ENCODE results near the gene NDUFV1.
A peak's percentile ranks its signal among the peaks of the same experiment; 100 is the strongest.
"Not testable (repeated sequence)": the region's sequence is repeated elsewhere in the genome, so short reads cannot be mapped to it uniquely, and the experiment has no call there.

Gene NDUFV1

DNA sequence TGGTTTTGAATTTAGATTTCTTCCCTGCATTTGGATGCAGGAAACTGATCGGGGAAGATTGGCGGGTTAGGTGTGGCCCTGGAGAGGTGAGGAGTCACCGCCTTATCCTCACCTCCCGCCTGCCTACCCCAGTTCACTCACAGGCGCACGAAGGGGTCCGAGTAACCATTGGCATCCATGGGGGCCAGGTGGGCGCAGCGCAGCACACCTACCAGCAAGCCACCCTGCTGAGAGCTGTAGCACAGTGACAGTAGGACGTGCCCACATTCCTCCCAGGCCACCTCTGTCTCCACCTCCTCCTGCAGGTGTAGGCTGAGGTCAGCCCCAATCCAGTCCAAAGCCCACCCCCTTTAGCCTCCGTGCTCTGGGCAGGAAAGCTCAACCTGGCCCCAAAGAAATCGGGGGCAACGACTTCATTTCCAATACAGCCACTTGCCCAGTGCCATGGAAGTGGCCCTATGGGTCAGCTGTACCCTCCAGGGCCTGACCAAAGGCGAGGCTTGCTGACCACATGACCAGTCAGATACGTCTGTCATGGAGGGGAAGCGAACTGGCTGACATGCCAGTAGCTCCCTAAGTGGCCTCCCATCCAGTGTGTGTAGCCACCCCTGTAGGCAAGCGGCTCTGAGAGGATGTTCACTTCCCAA is 6.7 kb downstream of the NDUFV1 start:
- Mint-ChIP-seq H3K9me3 (no peaks in the 10 kb centered on the region), H3K4me1 (peaks cover 44% of the 10 kb centered on the region), H3K27me3 (no peaks in the 10 kb centered on the region), H3K36me3 (peaks cover 48% of the 10 kb centered on the region), H3K4me3 (peak overlapping the region; percentile 76), H3K27ac (peak overlapping the region; percentile 100)
- ATAC-seq: no peak

DNA sequence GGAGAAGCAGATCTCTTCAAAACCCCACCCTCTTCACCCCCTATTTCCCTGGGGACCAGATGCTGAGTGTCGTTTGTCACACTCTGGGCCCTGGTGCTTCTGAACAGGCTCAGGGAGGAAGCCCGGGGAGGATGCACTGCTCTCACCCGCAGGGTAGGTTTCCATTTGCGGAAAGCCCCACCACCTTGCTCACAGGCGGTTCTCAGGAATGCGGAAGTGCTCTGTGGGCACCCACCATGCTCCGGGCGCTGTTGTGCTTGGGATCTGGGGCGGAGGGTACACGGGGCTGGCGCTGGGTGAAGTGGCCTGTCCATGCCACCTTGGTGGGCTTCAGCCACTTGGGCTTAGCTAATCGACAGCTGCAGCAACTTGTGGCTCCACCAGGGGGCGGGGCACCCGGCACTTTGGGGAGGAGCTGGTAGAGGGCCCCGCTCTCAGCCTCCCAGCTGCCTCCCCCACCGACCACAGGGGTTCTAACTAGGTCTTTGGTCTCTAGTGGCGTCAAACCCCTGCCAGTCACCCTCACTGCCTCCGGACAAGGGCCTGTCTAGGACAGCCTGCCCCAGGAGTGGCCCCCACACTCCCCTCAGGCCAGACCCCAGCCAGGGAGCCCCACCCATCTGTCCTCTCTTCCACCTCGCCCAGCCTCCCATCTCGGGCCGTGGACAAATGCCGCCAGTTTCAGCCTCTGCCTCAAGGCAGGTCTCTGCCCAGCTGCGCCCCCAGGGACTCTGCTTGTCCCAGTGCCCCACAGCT is 7.4 kb downstream of the NDUFV1 start:
- peak; percentile 98 for ATAC-seq
- H3K9me3 Mint-ChIP-seq: no peaks in the 10 kb centered on the region
- H3K4me3 Mint-ChIP-seq: peak overlapping the region; percentile 76
- no peaks in the 10 kb centered on the region for H3K27me3 Mint-ChIP-seq
- peaks cover 41% of the 10 kb centered on the region for H3K36me3 Mint-ChIP-seq
- H3K27ac Mint-ChIP-seq: peak overlapping the region; percentile 100
- H3K4me1 Mint-ChIP-seq: peaks cover 37% of the 10 kb centered on the region

DNA sequence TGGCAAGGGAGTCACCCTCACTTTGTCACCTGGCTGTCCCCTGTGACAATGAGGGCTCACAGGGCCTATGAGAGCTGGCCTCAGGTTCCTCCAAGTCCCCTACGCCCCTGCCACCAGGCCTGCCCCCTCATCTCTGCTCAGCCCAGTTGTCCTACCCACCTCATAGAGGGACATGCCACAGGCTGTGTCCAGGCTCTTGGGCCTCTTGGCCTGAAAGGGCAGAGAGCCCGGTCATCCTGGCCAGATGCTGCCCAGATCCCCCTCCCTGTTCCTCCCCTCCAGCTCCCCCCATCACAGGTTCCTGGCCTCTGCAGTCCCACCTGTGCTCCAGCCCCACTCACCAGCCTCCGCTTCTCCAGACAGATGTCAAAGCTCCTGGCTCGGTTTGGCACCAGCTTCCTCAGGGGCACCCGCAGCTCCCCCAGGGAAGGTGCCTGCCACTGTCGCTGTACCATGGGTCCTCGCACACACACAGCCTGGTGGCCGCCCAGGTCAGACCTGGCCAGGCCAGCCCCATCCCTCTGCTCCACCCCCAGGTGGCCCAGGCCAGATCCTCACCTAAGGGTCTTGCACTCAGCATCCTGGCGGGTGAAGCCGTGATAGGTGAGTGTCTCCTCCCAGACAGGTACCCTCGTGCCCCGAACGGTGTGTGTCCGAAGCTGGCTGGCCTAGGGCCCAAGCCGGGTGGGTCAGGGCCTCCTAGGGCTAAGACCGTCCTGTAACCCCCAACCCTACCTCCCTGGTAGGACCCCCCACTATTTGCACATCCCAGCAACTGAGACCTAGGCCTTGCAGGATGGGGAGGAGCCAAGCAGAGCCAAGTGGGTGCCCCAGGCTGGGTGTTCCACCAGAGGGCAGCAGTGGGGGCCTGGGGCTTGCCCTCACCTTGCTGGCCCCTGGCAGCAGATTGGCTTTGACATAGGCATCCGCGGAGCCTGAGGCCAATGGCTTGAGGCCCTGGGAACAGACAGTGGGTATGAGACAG is 8.3 kb downstream of the NDUFV1 start:
- H3K27ac Mint-ChIP-seq: peak overlapping the region; percentile 100
- H3K36me3 Mint-ChIP-seq: peaks cover 37% of the 10 kb centered on the region
- no peaks in the 10 kb centered on the region for H3K9me3 Mint-ChIP-seq
- no peak for ATAC-seq
- peak overlapping the region; percentile 76 for H3K4me3 Mint-ChIP-seq
- peaks cover 34% of the 10 kb centered on the region for H3K4me1 Mint-ChIP-seq
- H3K27me3 Mint-ChIP-seq: no peaks in the 10 kb centered on the region

- H3K4me3 Mint-ChIP-seq: peak overlapping the region; percentile 30
- peaks cover 29% of the 10 kb centered on the region for H3K36me3 Mint-ChIP-seq
- ATAC-seq: no peak
- no peaks in the 10 kb centered on the region for H3K9me3 Mint-ChIP-seq
- H3K27me3 Mint-ChIP-seq: no peaks in the 10 kb centered on the region
- H3K27ac Mint-ChIP-seq: no peak overlapping the region
- peaks cover 34% of the 10 kb centered on the region for H3K4me1 Mint-ChIP-seq
Measured at GRCh38 chr11:67615728-67616430, 9.1 kb downstream of the NDUFV1 start.

GRCh38 chr11:67616431-67617242 is 9.9 kb downstream of the NDUFV1 start:
- H3K9me3 Mint-ChIP-seq: no peaks in the 10 kb centered on the region
- no peaks in the 10 kb centered on the region for H3K27me3 Mint-ChIP-seq
- ATAC-seq: no peak
- H3K4me1 Mint-ChIP-seq: peaks cover 34% of the 10 kb centered on the region
- H3K27ac Mint-ChIP-seq: peak overlapping the region; percentile 54
- peaks cover 21% of the 10 kb centered on the region for H3K36me3 Mint-ChIP-seq
- H3K4me3 Mint-ChIP-seq: no peak overlapping the region

DNA sequence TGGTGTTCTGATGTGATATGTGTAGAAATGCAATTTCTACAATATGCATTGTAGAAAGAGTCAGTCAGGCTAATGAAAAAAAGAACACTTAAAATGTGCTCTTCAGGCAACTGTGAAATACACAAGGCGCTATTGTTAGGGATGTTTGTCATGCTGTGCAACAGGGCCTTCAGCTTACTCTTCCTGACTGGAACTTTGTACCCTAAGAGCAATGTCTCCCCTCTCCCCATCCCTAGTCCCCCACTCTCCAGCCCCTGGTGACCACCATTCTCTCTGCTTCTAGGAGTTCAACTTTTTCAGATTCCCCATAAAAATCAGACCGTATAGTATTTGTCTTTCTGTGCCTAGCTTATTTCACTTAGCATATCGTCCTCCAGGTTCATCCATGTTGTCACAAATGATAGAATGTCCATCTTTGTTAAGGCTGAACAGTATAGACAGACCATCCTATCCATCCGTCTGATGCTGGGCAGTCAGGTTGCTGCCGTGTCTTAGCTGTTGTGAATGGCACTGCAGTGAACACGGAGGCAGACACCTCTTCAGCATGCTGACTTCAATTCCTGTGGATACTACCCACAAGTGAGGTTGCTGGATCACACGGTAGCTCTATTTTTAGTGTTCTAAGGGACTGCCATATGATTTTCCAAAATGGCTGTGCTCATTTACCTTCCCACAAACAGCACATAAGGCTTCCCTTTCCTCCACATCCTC is 10.7 kb downstream of the NDUFV1 start:
- Mint-ChIP-seq H3K4me1 (peaks cover 34% of the 10 kb centered on the region), H3K9me3 (no peaks in the 10 kb centered on the region)
- ATAC-seq: no peak

DNA sequence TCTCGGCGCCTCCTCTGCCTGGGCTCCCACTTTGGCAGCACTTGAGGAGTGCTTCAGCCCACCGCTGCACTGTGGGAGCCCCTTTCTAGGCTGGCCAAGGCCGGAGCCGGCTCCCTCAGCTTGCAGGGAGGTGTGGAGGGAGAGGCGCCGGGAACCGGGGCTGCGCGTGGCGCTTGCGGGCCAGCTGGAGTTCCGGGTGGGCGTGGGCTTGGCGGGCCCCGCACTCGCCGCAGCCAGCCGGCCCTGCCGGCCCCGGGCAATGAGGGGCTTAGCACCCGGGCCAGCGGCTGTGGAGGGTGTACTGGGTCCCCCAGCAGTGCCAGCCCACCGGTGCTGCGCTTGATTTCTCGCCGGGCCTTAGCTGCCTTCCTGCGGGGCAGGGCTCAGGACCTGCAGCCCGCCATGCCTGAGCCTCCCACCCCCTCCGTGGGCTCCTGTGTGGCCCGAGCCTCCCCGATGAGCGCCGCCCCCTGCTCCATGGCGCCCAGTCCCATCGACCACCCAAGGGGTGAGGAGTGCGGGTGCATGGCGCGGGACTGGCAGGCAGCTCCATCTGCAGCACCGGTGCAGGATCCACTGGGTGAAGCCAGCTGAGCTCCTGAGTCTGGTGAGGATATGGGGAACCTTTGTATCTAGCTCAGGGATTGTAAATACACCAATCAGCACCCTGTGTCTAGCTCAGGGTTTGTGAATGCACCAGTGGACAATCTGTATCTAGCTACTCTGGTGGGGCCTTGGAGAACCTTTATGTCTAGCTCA is 12.3 kb downstream of the NDUFV1 start:
- H3K9me3 Mint-ChIP-seq: not testable (repeated sequence)

More for the DNA sequence above, 10.7 kb downstream of the NDUFV1 start:
- Mint-ChIP-seq H3K27ac (peak overlapping the region; percentile 54), H3K4me3 (no peak overlapping the region), H3K36me3 (peaks cover 14% of the 10 kb centered on the region), H3K27me3 (no peaks in the 10 kb centered on the region)

DNA sequence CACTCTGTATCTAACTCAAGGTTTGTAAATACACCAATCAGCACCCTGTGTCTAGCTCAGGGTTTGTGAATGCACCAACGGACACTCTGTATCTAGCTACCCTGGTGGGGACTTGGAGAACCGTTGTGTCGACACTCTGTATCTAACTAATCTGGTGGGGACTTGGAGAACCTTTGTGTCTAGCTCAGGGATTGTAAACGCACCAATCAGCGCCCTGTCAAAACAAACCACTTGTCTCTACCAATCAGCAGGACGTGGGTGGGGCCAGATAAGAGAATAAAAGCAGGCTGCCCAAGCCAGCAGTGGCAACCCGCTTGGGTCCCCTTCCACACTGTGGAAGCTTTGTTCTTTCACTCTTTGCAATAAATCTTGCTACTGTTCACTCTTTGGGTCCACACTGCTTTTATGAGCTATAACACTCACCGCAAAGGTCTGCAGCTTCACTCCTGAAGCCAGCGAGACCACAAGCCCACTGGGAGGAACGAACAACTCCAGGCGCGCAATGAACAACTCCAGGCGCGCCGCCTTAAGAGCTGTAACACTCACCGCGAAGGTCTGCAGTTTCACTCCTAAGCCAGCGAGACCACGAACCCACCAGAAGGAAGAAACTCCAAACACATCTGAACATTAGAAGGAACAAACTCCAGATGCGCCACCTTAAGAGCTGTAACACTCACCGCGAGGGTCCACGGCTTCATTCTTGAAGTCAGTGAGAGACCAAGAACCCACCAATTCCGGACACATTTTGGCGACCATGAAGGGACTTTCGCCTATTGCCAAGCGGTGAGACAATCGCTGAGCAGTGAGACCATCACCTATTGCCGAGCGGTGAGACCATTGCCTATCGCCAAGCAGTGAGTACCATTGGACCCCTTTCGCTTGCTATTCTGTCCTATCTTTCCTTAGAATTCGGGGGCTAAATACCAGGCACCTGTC is 13.2 kb downstream of the NDUFV1 start:
- peaks cover 13% of the 10 kb centered on the region for H3K4me1 Mint-ChIP-seq
- ATAC-seq, H3K27ac Mint-ChIP-seq, H3K9me3 Mint-ChIP-seq, H3K27me3 Mint-ChIP-seq, H3K36me3 Mint-ChIP-seq, H3K4me3 Mint-ChIP-seq: not testable (repeated sequence)

More for the DNA sequence above, 12.3 kb downstream of the NDUFV1 start:
- ATAC-seq, H3K4me3 Mint-ChIP-seq, H3K27ac Mint-ChIP-seq, H3K27me3 Mint-ChIP-seq, H3K36me3 Mint-ChIP-seq: not testable (repeated sequence)
- peaks cover 21% of the 10 kb centered on the region for H3K4me1 Mint-ChIP-seq

GRCh38 chr11:67620621-67621020 is 13.9 kb downstream of the NDUFV1 start:
- H3K36me3 Mint-ChIP-seq, ATAC-seq, H3K27me3 Mint-ChIP-seq: not testable (repeated sequence)

GRCh38 chr11:67621928-67622327 is 15.2 kb downstream of the NDUFV1 start:
- H3K27me3 Mint-ChIP-seq, ATAC-seq: not testable (repeated sequence)

More at GRCh38 chr11:67620621-67621020, 13.9 kb downstream of the NDUFV1 start:
- H3K9me3 Mint-ChIP-seq, H3K27ac Mint-ChIP-seq, H3K4me1 Mint-ChIP-seq, H3K4me3 Mint-ChIP-seq: not testable (repeated sequence)

DNA sequence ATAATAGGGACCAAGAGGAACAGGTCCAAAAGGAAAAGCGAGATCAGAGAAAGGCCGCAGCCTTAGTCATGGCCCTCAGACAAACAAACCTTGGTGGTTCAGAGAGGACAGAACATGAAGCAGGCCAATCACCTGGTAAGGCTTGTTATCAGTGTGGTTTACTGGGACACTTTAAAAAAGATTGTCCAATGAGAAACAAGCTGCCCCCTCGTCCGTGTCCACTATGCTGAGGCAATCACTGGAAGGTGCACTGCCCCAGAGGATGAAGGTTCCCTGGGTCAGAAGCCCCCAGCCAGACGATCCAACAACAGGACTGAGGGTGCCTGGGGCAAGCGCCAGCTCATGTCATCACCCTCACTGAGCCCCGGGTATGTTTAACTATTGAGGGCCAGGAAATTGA is 16.2 kb downstream of the NDUFV1 start:
- H3K27ac Mint-ChIP-seq, H3K4me3 Mint-ChIP-seq, H3K27me3 Mint-ChIP-seq, H3K4me1 Mint-ChIP-seq, ATAC-seq, H3K9me3 Mint-ChIP-seq: not testable (repeated sequence)
- H3K36me3 Mint-ChIP-seq: peaks cover 12% of the 10 kb centered on the region

More at GRCh38 chr11:67621928-67622327, 15.2 kb downstream of the NDUFV1 start:
- H3K4me1 Mint-ChIP-seq, H3K27ac Mint-ChIP-seq, H3K36me3 Mint-ChIP-seq, H3K9me3 Mint-ChIP-seq, H3K4me3 Mint-ChIP-seq: not testable (repeated sequence)

- peaks cover 12% of the 10 kb centered on the region for H3K36me3 Mint-ChIP-seq
- H3K4me3 Mint-ChIP-seq, H3K27me3 Mint-ChIP-seq, H3K27ac Mint-ChIP-seq, H3K4me1 Mint-ChIP-seq, H3K9me3 Mint-ChIP-seq, ATAC-seq: not testable (repeated sequence)
Measured at GRCh38 chr11:67623795-67624194, 17.1 kb downstream of the NDUFV1 start.

All from stimulated activated memory B cell treated with anti-CD40 and anti-IgM and Interleukin-4, amounts not matched to agents 10 μg/mL and 1 μg/mL and 100 μg/mL, for 72 hours (primary cell).